GM12878 (cell line): ENCODE results near the gene PRSS27. TPM values are rescaled to one million over a fixed set of nuclear protein-coding genes. Genes with fewer than 3 reads are reported as not detected.

Experiments used
- ATF7 ChIP-seq: fragments of 450-650 bp; IDR thresholded peaks from 2 replicates; pipeline ENCODE4 v1.6.1; 2016; ENCODE audit warnings: low read depth, mild to moderate bottlenecking
- CHD4 ChIP-seq: fragments of 200-600 bp; sonication (generic); IDR thresholded peaks from 2 replicates; pipeline ENCODE4 v1.6.1; 2016; ENCODE audit warnings: mild to moderate bottlenecking
- FOXK2 ChIP-seq: fragments of 450-650 bp; IDR thresholded peaks from 2 replicates; pipeline ENCODE4 v1.6.1; 2017; ENCODE audit warnings: mild to moderate bottlenecking, moderate library complexity
- JUNB ChIP-seq: IDR thresholded peaks from 2 replicates; pipeline ENCODE4 v1.6.1; 2016; ENCODE audit warnings: antibody characterized with exemption, mild to moderate bottlenecking
- MAX ChIP-seq: IDR thresholded peaks from 2 replicates; pipeline ENCODE4 v1.6.1; 2012; ENCODE audit warnings: low read depth, low read length, improper control_type of control experiment
- MEF2B ChIP-seq: fragments of 450-650 bp; IDR thresholded peaks from 2 replicates; pipeline ENCODE4 v1.6.1; 2018; ENCODE audit warnings: mild to moderate bottlenecking, moderate library complexity; ENCODE audit not compliant: partially characterized antibody, poor library complexity, severe bottlenecking
- NR2C1 ChIP-seq: fragments of 450-650 bp; IDR thresholded peaks from 2 replicates; pipeline ENCODE4 v1.6.1; 2017; ENCODE audit warnings: antibody characterized with exemption, mild to moderate bottlenecking, moderate library complexity
- POLR2AphosphoS2 ChIP-seq: IDR thresholded peaks from 2 replicates; pipeline ENCODE4 v1.6.1; 2011; ENCODE audit warnings: low read depth, mild to moderate bottlenecking, low read length, improper control_type of control experiment, moderate library complexity
- STAT3 ChIP-seq: IDR thresholded peaks from 2 replicates; pipeline ENCODE4 v1.6.1; 2011; ENCODE audit warnings: low read depth, low read length, improper control_type of control experiment
- TBL1XR1 ChIP-seq: IDR thresholded peaks from 2 replicates; pipeline ENCODE4 v1.6.1; 2012; ENCODE audit warnings: low read depth, low read length, improper control_type of control experiment
- WRNIP1 ChIP-seq: IDR thresholded peaks from 2 replicates; pipeline ENCODE4 v1.6.1; 2011; ENCODE audit warnings: low read depth, low read length, improper control_type of control experiment, borderline replicate concordance
- YBX1 ChIP-seq: fragments of 450-650 bp; IDR thresholded peaks from 2 replicates; pipeline ENCODE4 v1.6.1; 2016; ENCODE audit warnings: antibody characterized with exemption
- ZNF207 ChIP-seq: fragments of 450-650 bp; IDR thresholded peaks from 2 replicates; pipeline ENCODE4 v1.6.1; 2014; ENCODE audit warnings: antibody characterized with exemption, mild to moderate bottlenecking, borderline replicate concordance
- polyA plus RNA-seq, 11 experiments: library from polyadenylated mRNA; depleted of rRNA in 4 of 11; unstranded in 6 of 11; stranded (reverse) in 5 of 11; fragments of >200 nt; fragmentation: Nextera tagmentation in 4 of 11; fragmentation: Illumina TruSeq in 1 of 11; extraction: Ambion mirVana in 4 of 11; extraction: Trizol in 1 of 11; gene quantifications; 1 replicate in 1 of 11; 2 replicates in 10 of 11; pipeline versions ENCODE4 v1.2.1 to v1.2.3, GENCODE V29; 2011 to 2016; ENCODE audit warnings: inconsistent platforms in 2 of 11, missing spikeins in 2 of 11, low read depth in 1 of 11
- total RNA-seq, 4 experiments: library from RNA; depleted of rRNA in 3 of 4; stranded (reverse); fragments of >200 nt in 3 of 4; fragmentation: Illumina TruSeq in 1 of 4; extraction: Trizol in 1 of 4; gene quantifications; 2 replicates each; pipeline versions ENCODE4 v1.2.1 to v1.2.3, GENCODE V29; 2013 to 2021
- TF ChIP-seq, protein P1 (sequence below): fragments of 450-650 bp; IDR thresholded peaks from 2 replicates; pipeline ENCODE4 v1.6.1; 2018; ENCODE audit warnings: borderline replicate concordance, mild to moderate bottlenecking; ENCODE audit not compliant: partially characterized antibody
- TF ChIP-seq, protein P2 (sequence below): fragments of 450-650 bp; IDR thresholded peaks from 2 replicates; pipeline ENCODE4 v1.6.1; 2018; ENCODE audit warnings: mild to moderate bottlenecking, low read depth, moderate library complexity; ENCODE audit not compliant: partially characterized antibody
- TF ChIP-seq, protein P3 (sequence below): fragments of 150-350 bp; IDR thresholded peaks from 2 replicates; pipeline ENCODE4 v1.6.1; 2016; ENCODE audit warnings: low read depth, low read length

PRSS27 gene
- total and polyA plus RNA-seq, 10 of the 15 experiments (the other 5 are each of a cell fraction or from before 2014, with no cell fraction given) = 0.18 to 1.8 (median 0.51) TPM; not detected in 2

DNA sequence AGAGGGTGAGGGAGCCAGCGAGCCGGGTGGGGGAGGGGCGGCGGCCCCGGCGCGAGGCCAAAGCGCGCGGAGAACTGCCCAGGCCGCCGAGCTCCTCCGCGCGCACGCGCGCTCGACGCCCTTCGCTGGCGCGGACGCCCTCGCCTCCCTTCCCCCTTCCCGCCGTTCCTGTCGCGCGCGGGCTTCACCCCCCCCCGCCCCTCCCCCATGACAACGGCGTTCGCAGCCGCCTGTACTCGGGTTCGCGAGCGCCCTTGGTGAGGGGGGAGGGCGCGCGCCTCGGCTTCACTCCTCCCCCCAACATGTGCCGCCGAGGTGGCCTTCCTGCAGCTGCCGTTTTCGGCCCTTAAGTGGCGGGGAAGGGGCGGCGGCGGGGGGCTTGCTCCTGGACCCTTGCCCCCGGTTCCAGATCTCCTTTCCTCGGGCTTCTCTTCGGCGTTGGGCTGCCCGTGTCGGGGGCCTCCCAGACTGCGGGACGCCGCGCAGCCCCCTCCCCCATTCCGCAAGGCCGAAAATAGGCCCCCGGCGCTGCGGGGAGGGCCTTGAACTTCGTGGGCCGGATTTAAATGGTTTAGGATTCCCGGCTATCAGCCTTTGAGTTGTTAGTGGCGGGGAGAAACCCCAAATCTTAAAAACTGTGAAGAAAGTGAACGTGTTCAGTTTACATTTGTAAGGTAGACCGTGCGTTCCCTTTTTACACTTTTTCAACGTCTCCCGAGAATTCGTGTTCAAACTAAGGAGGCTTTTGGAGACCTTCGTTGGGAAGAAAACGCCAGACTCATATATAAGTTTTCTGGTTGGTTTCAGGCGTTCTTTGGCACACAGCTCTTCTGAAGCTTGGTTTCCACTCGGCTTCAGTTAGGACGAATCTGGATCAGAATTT lies 33.1 kb upstream of the PRSS27 start (continued):
- TF ChIP-seq, protein P1, sequence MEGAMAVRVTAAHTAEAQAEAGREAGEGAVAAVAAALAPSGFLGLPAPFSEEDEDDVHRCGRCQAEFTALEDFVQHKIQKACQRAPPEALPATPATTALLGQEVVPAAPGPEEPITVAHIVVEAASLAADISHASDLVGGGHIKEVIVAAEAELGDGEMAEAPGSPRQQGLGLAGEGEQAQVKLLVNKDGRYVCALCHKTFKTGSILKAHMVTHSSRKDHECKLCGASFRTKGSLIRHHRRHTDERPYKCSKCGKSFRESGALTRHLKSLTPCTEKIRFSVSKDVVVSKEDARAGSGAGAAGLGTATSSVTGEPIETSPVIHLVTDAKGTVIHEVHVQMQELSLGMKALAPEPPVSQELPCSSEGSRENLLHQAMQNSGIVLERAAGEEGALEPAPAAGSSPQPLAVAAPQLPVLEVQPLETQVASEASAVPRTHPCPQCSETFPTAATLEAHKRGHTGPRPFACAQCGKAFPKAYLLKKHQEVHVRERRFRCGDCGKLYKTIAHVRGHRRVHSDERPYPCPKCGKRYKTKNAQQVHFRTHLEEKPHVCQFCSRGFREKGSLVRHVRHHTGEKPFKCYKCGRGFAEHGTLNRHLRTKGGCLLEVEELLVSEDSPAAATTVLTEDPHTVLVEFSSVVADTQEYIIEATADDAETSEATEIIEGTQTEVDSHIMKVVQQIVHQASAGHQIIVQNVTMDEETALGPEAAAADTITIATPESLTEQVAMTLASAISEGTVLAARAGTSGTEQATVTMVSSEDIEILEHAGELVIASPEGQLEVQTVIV = no peak
- TF ChIP-seq STAT3 (no peak), CHD4 (no peak), MEF2B (peak; percentile 46), POLR2AphosphoS2 (no peak), MAX (peak; percentile 49), ZNF207 (no peak), NR2C1 (no peak), WRNIP1 (no peak), ATF7 (no peak), TBL1XR1 (0 out of 2 replicates have a peak, but pooled peaks have one; percentile 11), FOXK2 (no peak), JUNB (no peak), YBX1 (no peak)
- TF ChIP-seq, protein P2, sequence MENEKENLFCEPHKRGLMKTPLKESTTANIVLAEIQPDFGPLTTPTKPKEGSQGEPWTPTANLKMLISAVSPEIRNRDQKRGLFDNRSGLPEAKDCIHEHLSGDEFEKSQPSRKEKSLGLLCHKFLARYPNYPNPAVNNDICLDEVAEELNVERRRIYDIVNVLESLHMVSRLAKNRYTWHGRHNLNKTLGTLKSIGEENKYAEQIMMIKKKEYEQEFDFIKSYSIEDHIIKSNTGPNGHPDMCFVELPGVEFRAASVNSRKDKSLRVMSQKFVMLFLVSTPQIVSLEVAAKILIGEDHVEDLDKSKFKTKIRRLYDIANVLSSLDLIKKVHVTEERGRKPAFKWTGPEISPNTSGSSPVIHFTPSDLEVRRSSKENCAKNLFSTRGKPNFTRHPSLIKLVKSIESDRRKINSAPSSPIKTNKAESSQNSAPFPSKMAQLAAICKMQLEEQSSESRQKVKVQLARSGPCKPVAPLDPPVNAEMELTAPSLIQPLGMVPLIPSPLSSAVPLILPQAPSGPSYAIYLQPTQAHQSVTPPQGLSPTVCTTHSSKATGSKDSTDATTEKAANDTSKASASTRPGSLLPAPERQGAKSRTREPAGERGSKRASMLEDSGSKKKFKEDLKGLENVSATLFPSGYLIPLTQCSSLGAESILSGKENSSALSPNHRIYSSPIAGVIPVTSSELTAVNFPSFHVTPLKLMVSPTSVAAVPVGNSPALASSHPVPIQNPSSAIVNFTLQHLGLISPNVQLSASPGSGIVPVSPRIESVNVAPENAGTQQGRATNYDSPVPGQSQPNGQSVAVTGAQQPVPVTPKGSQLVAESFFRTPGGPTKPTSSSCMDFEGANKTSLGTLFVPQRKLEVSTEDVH = no peak
- TF ChIP-seq, protein P3, sequence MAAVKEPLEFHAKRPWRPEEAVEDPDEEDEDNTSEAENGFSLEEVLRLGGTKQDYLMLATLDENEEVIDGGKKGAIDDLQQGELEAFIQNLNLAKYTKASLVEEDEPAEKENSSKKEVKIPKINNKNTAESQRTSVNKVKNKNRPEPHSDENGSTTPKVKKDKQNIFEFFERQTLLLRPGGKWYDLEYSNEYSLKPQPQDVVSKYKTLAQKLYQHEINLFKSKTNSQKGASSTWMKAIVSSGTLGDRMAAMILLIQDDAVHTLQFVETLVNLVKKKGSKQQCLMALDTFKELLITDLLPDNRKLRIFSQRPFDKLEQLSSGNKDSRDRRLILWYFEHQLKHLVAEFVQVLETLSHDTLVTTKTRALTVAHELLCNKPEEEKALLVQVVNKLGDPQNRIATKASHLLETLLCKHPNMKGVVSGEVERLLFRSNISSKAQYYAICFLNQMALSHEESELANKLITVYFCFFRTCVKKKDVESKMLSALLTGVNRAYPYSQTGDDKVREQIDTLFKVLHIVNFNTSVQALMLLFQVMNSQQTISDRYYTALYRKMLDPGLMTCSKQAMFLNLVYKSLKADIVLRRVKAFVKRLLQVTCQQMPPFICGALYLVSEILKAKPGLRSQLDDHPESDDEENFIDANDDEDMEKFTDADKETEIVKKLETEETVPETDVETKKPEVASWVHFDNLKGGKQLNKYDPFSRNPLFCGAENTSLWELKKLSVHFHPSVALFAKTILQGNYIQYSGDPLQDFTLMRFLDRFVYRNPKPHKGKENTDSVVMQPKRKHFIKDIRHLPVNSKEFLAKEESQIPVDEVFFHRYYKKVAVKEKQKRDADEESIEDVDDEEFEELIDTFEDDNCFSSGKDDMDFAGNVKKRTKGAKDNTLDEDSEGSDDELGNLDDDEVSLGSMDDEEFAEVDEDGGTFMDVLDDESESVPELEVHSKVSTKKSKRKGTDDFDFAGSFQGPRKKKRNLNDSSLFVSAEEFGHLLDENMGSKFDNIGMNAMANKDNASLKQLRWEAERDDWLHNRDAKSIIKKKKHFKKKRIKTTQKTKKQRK = no peak
